Kidney (tissue), 14 donors: ENCODE data around the gene CALR. TPM values are rescaled to one million over a fixed set of nuclear protein-coding genes. Genes with fewer than 3 reads are reported as not detected.
A peak's percentile ranks its signal among the peaks of the same experiment; 100 is the strongest.

ENCODE experiments used
- DNase-seq, 5 donors: peaks; one replicate each; pipeline ENCODE4 v3.0.0-alpha.2; 2013 to 2020
- FAIRE-seq: peaks from 2 replicates; lab custom pipeline; 2012; peaks lifted over from hg19 to GRCh38; lab: Jason Lieb, UNC
- H3K27ac ChIP-seq, 2 donors: one replicate each; pipeline ENCODE4 v1.7.0; 2013; ENCODE audit warnings: low read depth in 2 of 2, low read length in 2 of 2, inconsistent platforms in 1 of 2
- H3K27me3 ChIP-seq: one replicate; pipeline ENCODE4 v1.7.1; 2013; ENCODE audit warnings: low read length, inconsistent platforms; ENCODE audit not compliant: control insufficient read depth, insufficient read depth
- H3K36me3 ChIP-seq, 3 donors: one replicate each; pipeline versions ENCODE4 v1.7.0 to v1.7.1; 2013; ENCODE audit warnings: low read length in 3 of 3, control low read depth in 1 of 3, inconsistent platforms in 1 of 3; ENCODE audit not compliant: insufficient read depth in 3 of 3, control insufficient read depth in 2 of 3
- H3K4me1 ChIP-seq, 3 donors: one replicate each; pipeline versions ENCODE4 v1.7.0 to v1.7.1; 2013; ENCODE audit warnings: low read length in 3 of 3, inconsistent platforms in 1 of 3, low read depth in 1 of 3; ENCODE audit not compliant: control insufficient read depth in 2 of 3, insufficient read depth in 2 of 3
- H3K4me3 ChIP-seq, 3 donors: one replicate each; pipeline versions ENCODE4 v1.7.0 to v1.8.1; 2013; ENCODE audit warnings: low read length in 3 of 3, control low read depth in 1 of 3, inconsistent platforms in 1 of 3
- H3K9ac ChIP-seq, 3 donors: one replicate each; pipeline versions ENCODE4 v1.7.0 to v1.7.1; 2013; ENCODE audit warnings: low read length in 3 of 3, control low read depth in 1 of 3, inconsistent platforms in 1 of 3
- H3K9me3 ChIP-seq, 3 donors: one replicate each; pipeline versions ENCODE4 v1.7.0 to v1.7.1; 2013; ENCODE audit warnings: low read length in 3 of 3, control low read depth in 1 of 3, inconsistent platforms in 1 of 3; ENCODE audit not compliant: control insufficient read depth in 2 of 3, insufficient read depth in 1 of 3
- intact Hi-C: fragments of 100-400 bp; cut with DNase I; formaldehyde crosslinking; loops from one replicate; pipeline ENCODE4 v1.11.1; 2022
- polyA plus RNA-seq: library from polyadenylated mRNA; stranded (reverse); fragments of 350-450 nt; fragmentation: Illumina TruSeq; extraction: RNeasy Lipid Tissue Mini Kit (QIAGEN cat#74804); gene quantifications from one replicate; pipeline ENCODE4 v1.2.3, GENCODE V29; 2014; ENCODE audit warnings: low read depth, low replicate concordance; ENCODE audit not compliant: insufficient read depth
- total RNA-seq: library from RNA; stranded (reverse); fragmentation: NEBNext Ultra II Directional; extraction: Animal tissue kit (Norgen Biotek cat#: 25700); gene quantifications from one replicate; pipeline ENCODE4 v1.2.1, GENCODE V29; 2021
- TF ChIP-seq, protein P1 (sequence below): IDR thresholded peaks from 3 replicates; pipeline ENCODE4 v1.5.1; 2012; ENCODE audit warnings: mild to moderate bottlenecking, moderate library complexity, borderline replicate concordance; ENCODE audit not compliant: insufficient read depth; ENCODE audit errors: extremely low read depth
- donor health status: control.
- donor health status: control.
- donor health status: control.
- donor health status: control.
- donor health status: control.
- donor health status: DM: yes; HTN: yes; CAD: no.
- donor health status: Normal renal cell carcinoma (clear cell type).

The CALR gene
- total and polyA plus RNA-seq, 2 donors from 2014 or later: 1,037 to 1,087 TPM

- TF ChIP-seq, protein P1, sequence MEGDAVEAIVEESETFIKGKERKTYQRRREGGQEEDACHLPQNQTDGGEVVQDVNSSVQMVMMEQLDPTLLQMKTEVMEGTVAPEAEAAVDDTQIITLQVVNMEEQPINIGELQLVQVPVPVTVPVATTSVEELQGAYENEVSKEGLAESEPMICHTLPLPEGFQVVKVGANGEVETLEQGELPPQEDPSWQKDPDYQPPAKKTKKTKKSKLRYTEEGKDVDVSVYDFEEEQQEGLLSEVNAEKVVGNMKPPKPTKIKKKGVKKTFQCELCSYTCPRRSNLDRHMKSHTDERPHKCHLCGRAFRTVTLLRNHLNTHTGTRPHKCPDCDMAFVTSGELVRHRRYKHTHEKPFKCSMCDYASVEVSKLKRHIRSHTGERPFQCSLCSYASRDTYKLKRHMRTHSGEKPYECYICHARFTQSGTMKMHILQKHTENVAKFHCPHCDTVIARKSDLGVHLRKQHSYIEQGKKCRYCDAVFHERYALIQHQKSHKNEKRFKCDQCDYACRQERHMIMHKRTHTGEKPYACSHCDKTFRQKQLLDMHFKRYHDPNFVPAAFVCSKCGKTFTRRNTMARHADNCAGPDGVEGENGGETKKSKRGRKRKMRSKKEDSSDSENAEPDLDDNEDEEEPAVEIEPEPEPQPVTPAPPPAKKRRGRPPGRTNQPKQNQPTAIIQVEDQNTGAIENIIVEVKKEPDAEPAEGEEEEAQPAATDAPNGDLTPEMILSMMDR: no peak
- no peak overlapping the region for H3K9ac ChIP-seq
- H3K27ac ChIP-seq: no peak overlapping the region
- intact Hi-C loops: no loop called here
- peaks cover 5 to 36% (median 24%) of the 10 kb centered on the region in 3 donors for H3K36me3 ChIP-seq
- no peaks in the 10 kb centered on the region for H3K9me3 ChIP-seq
- no peaks in the 10 kb centered on the region for H3K27me3 ChIP-seq
- DNase-seq: peak in 1 of 5 donors; percentile 1
- no peak for FAIRE-seq
- peaks cover 0 to 12% (median 0%) of the 10 kb centered on the region in 3 donors for H3K4me1 ChIP-seq
- H3K4me3 ChIP-seq: no peak overlapping the region
Measured at GRCh38 chr19:12952488-12953137, 14.2 kb downstream of the CALR start.

GRCh38 chr19:12953138-12953798 lies 14.9 kb downstream of the CALR start:
- DNase-seq: peak in 4 of 5 donors; percentile 31 to 71 (median 54)
- H3K9ac ChIP-seq: no peak overlapping the region
- H3K9me3 ChIP-seq: no peaks in the 10 kb centered on the region
- no peak overlapping the region for H3K27ac ChIP-seq
- intact Hi-C loops: no loop called here
- H3K27me3 ChIP-seq: no peaks in the 10 kb centered on the region
- no peak for FAIRE-seq
- TF ChIP-seq, protein P1: no peak
- H3K4me1 ChIP-seq: peaks cover 0 to 10% (median 0%) of the 10 kb centered on the region in 3 donors
- H3K4me3 ChIP-seq: no peak overlapping the region
- H3K36me3 ChIP-seq: peaks cover 2 to 36% (median 21%) of the 10 kb centered on the region in 3 donors

DNA sequence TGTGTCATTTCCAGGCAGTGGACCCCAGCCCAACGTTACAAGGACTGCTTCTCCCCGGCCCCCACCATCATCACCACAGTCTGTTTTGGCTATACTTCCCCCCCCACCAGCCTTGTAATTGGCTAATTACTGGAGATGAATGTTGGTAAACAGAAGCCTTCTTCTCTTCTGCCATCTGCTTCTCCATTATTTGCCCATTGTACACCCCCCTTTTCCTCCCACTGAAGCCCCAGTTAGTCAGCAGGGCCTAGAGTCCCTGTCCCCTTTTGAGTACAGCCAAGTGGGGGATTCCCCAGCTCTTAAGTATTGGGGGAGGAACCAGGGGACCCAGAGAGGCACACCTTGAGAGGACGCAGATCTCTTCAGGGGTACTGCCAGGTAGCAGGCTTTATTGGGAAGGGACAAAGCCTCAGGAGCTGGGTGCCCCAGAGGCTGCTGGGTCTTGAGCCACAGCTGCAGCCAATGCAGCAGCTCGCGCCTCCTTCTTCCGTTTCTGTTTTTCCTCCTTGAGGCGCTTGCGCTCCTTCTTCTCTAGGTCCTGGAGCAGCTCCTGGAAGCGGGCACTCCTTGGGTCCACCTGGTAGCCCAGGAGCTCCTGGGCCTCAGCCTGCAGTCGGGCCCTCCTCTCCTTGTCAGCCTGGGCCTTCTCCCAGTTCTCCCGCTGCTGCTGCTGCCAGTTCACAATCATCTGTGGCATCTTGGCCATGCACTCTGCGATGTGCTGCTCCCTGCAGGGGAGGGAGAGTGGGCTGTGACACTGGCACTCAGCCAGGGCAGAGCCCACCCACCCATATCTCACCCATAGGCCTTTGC lies 15.6 kb downstream of the CALR start:
- FAIRE-seq (no peak), DNase-seq (peak in 1 of 5 donors; percentile 7)
- H3K27me3 ChIP-seq: no peaks in the 10 kb centered on the region
- peaks cover 2 to 33% (median 19%) of the 10 kb centered on the region in 3 donors for H3K36me3 ChIP-seq
- H3K9ac ChIP-seq: no peak overlapping the region
- no peaks in the 10 kb centered on the region for H3K9me3 ChIP-seq
- H3K4me3 ChIP-seq: no peak overlapping the region
- H3K4me1 ChIP-seq: peaks cover 0 to 10% (median 0%) of the 10 kb centered on the region in 3 donors
- intact Hi-C loops: no loop called here
- TF ChIP-seq, protein P1: no peak
- no peak overlapping the region for H3K27ac ChIP-seq
